Cortex of kidney (tissue), 1 donor: Measurements from ENCODE around the gene RNASE4.

Experiments used
- DNase-seq: peaks from one replicate; lab custom pipeline; 2025; lab: John Stamatoyannopoulos, UW

RNASE4 gene

GRCh38 chr14:20743556-20743955, 59.2 kb downstream of the RNASE4 start:
- DNase-seq = no peak

DNA sequence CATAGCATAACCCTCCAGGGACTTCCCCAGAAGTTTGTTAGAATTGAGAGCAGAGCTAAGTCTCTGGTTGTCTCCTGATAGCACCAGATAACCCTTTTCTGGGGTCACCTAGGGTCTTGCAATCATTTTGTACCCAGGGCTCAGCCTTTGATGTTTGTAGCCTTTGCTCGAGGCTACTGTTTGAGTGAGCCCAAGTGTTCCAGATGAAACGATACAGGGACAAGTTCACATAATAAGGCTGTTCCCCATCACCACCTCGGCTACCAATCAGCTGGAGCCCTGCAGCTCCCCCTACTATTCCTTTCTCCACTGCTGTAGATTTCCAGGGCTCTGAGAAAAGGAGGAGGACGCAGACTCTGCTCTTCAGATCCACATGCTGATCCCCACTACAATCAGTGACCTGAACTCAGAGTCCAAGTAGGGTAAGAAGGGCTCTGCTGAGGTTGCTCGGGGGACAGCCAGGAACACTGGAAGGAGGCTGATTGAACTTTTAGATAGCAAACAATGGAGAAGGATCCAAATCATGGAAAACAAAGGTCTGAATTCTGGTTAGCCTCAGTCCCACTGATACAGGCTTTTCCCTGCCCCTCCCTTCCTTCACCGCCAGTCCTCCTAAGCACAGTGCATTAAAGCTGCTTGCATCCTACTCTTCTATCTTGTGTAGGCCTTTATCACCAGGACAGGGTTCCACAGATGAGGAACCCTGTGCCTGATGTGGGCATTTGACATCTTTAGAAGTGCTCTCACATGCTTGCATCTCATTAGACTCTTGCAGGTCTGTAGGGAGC, 61.4 kb downstream of the RNASE4 start, which contains the start of gene EDDM3A:
Gene EDDM3A (plus strand): TSS at position 317 of the 788 bp plus-strand sequence. CDS start 1,694 bp downstream, outside the sequence.
- no peak for DNase-seq

GRCh38 chr14:20746566-20746965, 62.2 kb downstream of the RNASE4 start:
- no peak for DNase-seq

GRCh38 chr14:20748439-20748838, 64.1 kb downstream of the RNASE4 start:
- no peak for DNase-seq

GRCh38 chr14:20750194-20750593, 65.8 kb downstream of the RNASE4 start:
- DNase-seq = no peak
